ENCODE measurements around the gene DNAH6. TPM values are rescaled to one million over a fixed set of nuclear protein-coding genes. Genes with fewer than 3 reads are reported as not detected.

The DNAH6 gene
- total and polyA plus RNA-seq, 2 of the 8 experiments (the other 6 are each of a cell fraction or from before 2014, with no cell fraction given) = 0.06 to 0.43 TPM

- DNase-seq (ENCODE audit: low read depth in 1 of 2, low spot score in 2 of 2) (no peak), FAIRE-seq (no peak)
- Histone ChIP-seq H3K9me3 (ENCODE audit: insufficient read depth in 2 of 2, low read depth in 1 of 2, low read length in 1 of 2) (no peaks in the 10 kb centered on the region), H4K20me1 (replicated peaks in 1 of 2; ENCODE audit: control insufficient read depth in 1 of 2, insufficient read depth in 2 of 2, low read length in 2 of 2) (peaks cover 0 to 2% of the 10 kb centered on the region in 2 experiments), H3K23me2 (ENCODE audit: low read depth, low read length) (no peaks in the 10 kb centered on the region; the same call in 1 of the 2 replicates), H2BK20ac (ENCODE audit: low read length) (no peak overlapping the region), H3K4me1 (replicated peaks in 1 of 4; ENCODE audit: control insufficient read depth in 3 of 4, insufficient read depth in 4 of 4, low read length in 3 of 4) (peaks cover 7 to 20% (median 15%) of the 10 kb centered on the region in 4 experiments), H3K4ac (replicated peaks; ENCODE audit: insufficient read length, low read depth, low read length) (no peak overlapping the region), H3K14ac (ENCODE audit: insufficient read length) (no peak overlapping the region), H2BK5ac (ENCODE audit: low read depth, low read length) (no peak overlapping the region), H2BK120ac (replicated peaks; ENCODE audit: low read depth, low read length) (no peak overlapping the region), H3K9ac (replicated peaks in 1 of 4; ENCODE audit: extremely low read depth in 1 of 4, low read depth in 3 of 4, low read length in 3 of 4) (no peak overlapping the region), H3K79me1 (ENCODE audit: low read depth, low read length) (peaks cover 2% of the 10 kb centered on the region), H3K27ac (ENCODE audit: low read depth, low read length) (no peak overlapping the region), H3K79me2 (ENCODE audit: control insufficient read depth in 1 of 2, insufficient read depth in 2 of 2, low read length in 2 of 2) (no peaks in the 10 kb centered on the region), H2AFZ (ENCODE audit: low read length) (no peak overlapping the region), H3K4me2 (ENCODE audit: insufficient read depth in 1 of 2, low read depth in 2 of 2, low read length in 2 of 2) (no peak overlapping the region), H3K4me3 (ENCODE audit: extremely low read depth in 1 of 4, insufficient read depth in 2 of 4, low read depth in 3 of 4, low read length in 4 of 4) (no peak overlapping the region), H4K91ac (replicated peaks; ENCODE audit: insufficient read length, low read length) (no peak overlapping the region), H3K56ac (replicated peaks; ENCODE audit: insufficient read length, low read depth, low read length) (no peak overlapping the region), H3K18ac (ENCODE audit: extremely low read depth, low read length) (no peak overlapping the region), H3K36me3 (ENCODE audit: control insufficient read depth in 2 of 4, insufficient read depth in 4 of 4, low read length in 3 of 4) (no peaks in the 10 kb centered on the region), H3K27me3 (replicated peaks in 1 of 4; ENCODE audit: control insufficient read depth in 3 of 4, extremely low read depth in 1 of 4, insufficient read depth in 3 of 4, low read length in 3 of 4) (peaks cover 16 to 36% (median 30%) of the 10 kb centered on the region in 4 experiments), H2AK5ac (ENCODE audit: low read depth, low read length) (no peak overlapping the region), H4K8ac (ENCODE audit: extremely low read depth, insufficient read depth, low read length) (no peak overlapping the region), H4K5ac (ENCODE audit: insufficient read length, low read depth, low read length) (no peak overlapping the region), H3K23ac (ENCODE audit: insufficient read length) (no peak overlapping the region), H2BK15ac (ENCODE audit: low read length) (no peak overlapping the region), H2BK12ac (ENCODE audit: low read depth, low read length) (no peak overlapping the region)
- WGBS, 2 experiments (ENCODE audit: extremely low coverage in 1 of 2, insufficient coverage in 1 of 2, insufficient read length in 1 of 2, insufficient replicate concordance in 2 of 2, low coverage in 1 of 2, low lambda C conversion rate in 2 of 2, missing lambda C conversion rate in 1 of 2) = 73% methylated on average over 3 of the region's 3 CpGs; no CpG with 5 or more reads in 1 of the 2 experiments
- no peak for TF ChIP-seq KDM5A (IDR thresholded peaks at IDR 0.05; ENCODE audit: low read length)
- TF ChIP-seq ZNF274 (IDR thresholded peaks at IDR 0.05; ENCODE audit: borderline replicate concordance, extremely low read depth, low read length) = no peak
- no peak for TF ChIP-seq SIX5 (IDR thresholded peaks at IDR 0.05; ENCODE audit: low read depth, low read length)
- no peak for TF ChIP-seq CHD2 (IDR thresholded peaks at IDR 0.05; ENCODE audit: low read length)
- ChIA-PET POLR2A (ENCODE audit: partially characterized antibody) (no interaction called here), CTCF (ENCODE audit: partially characterized antibody) (interaction anchor here (0.9 to 3.6 kb wide), 21 partner anchors 9 to 368 kb away, joined by 3 to 25 read pairs (median 5); partner anchors contain the start of gene TRABD2A)
These were observed 342.6 kb downstream of the DNAH6 start for GRCh38 chr2:84858937-84859336.
